ENCODE measurements around the gene GRIK1.

The GRIK1 gene

GRCh38 chr21:29671728-29672127, 268.1 kb downstream of the GRIK1 start:
- no peak for DNase-seq (ENCODE audit: low spot score)

GRCh38 chr21:29670228-29670627, 269.6 kb downstream of the GRIK1 start:
- no peak for DNase-seq (ENCODE audit: low spot score)

GRCh38 chr21:29669416-29669815, 270.4 kb downstream of the GRIK1 start:
- DNase-seq (ENCODE audit: low spot score), result no peak

- DNase-seq (ENCODE audit: low spot score), result no peak
These were observed 272.1 kb downstream of the GRIK1 start for GRCh38 chr21:29667651-29668050.

GRCh38 chr21:29664615-29665014, 275.2 kb downstream of the GRIK1 start:
- no peak for DNase-seq (ENCODE audit: low spot score)

GRCh38 chr21:29661672-29662442, 277.9 kb downstream of the GRIK1 start:
- no peak for DNase-seq (ENCODE audit: low spot score)

GRCh38 chr21:29660047-29660720, 279.6 kb downstream of the GRIK1 start:
- no peak for DNase-seq (ENCODE audit: low spot score)

GRCh38 chr21:29658934-29659203, 280.9 kb downstream of the GRIK1 start:
- no peak for DNase-seq (ENCODE audit: low spot score)

GRCh38 chr21:29658177-29658933, 281.4 kb downstream of the GRIK1 start:
- no peak for DNase-seq (ENCODE audit: low spot score)

- DNase-seq (ENCODE audit: low spot score), result no peak
These were observed 282.4 kb downstream of the GRIK1 start for GRCh38 chr21:29657240-29657989.

GRCh38 chr21:29656504-29657239, 283.1 kb downstream of the GRIK1 start:
- DNase-seq (ENCODE audit: low spot score), result no peak

- DNase-seq (ENCODE audit: low spot score), result no peak
These were observed 284.2 kb downstream of the GRIK1 start for GRCh38 chr21:29655577-29655976.

GRCh38 chr21:29654855-29655254, 284.9 kb downstream of the GRIK1 start:
- DNase-seq (ENCODE audit: low spot score), result no peak

- DNase-seq (ENCODE audit: low spot score), result no peak
These were observed 285.6 kb downstream of the GRIK1 start for GRCh38 chr21:29654203-29654602.

- no peak for DNase-seq (ENCODE audit: low spot score)
These were observed 289.2 kb downstream of the GRIK1 start for GRCh38 chr21:29650523-29651022.

GRCh38 chr21:29649406-29649814, 290.4 kb downstream of the GRIK1 start:
- no peak for DNase-seq (ENCODE audit: low spot score)

GRCh38 chr21:29648710-29649240, 291.0 kb downstream of the GRIK1 start:
- no peak for DNase-seq (ENCODE audit: low spot score)

- DNase-seq (ENCODE audit: low spot score), result no peak
These were observed 292.4 kb downstream of the GRIK1 start for GRCh38 chr21:29647353-29647781.

GRCh38 chr21:29645666-29646553, 293.9 kb downstream of the GRIK1 start:
- no peak for DNase-seq (ENCODE audit: low spot score)

- DNase-seq (ENCODE audit: low spot score), result no peak
These were observed 296.5 kb downstream of the GRIK1 start for GRCh38 chr21:29643289-29643688.
